OCI-M2 (cell line): ENCODE results near the gene PPIL6.

ENCODE experiments used
- DNase-seq: peaks from one replicate; lab custom pipeline; 2025; ENCODE audit not compliant: unreplicated experiment; lab: John Stamatoyannopoulos, UW

PPIL6 gene

DNA sequence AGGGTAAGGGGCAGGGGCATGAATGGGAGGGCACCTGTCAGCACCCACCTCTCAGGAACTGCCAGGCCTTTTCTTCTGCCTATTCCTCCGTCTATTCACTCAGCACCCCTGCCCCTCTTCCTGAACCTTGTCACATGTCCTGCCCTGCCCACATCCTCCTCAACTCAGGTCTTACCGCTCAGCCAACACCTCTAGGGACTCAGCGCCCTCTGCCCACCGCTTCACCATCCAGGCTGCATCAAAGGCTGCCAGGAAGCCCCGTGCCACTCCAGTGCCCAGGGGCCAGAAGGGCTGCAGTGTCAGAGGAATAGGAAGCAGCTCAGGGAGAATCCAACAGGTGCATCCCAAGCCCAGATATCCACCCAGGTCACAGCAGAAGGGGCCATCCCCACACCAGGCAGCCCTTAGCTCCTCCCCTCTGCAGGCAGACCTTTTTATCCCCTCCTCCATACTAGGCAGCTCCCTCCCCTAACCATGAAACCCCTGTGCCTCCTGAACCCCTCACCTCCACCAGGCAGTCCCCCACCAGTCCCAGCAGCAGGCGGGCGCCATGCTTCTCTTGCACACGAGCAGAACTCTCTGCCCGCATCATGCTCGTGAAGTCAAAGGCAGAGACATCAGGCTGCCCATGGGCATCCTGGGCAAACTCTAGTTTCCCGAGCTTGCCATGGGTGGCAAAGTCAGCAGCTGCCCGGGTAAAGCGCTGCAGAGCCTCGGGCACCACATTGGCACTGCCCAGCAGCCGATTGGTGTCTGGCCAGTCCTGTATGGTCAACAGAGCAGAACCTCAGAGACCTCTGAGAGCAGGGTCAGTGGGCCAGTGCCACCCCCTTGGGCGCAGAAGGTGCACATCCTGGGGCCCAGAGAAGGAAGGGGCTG is 9.6 kb upstream of the PPIL6 start:
- no peak for DNase-seq

DNA sequence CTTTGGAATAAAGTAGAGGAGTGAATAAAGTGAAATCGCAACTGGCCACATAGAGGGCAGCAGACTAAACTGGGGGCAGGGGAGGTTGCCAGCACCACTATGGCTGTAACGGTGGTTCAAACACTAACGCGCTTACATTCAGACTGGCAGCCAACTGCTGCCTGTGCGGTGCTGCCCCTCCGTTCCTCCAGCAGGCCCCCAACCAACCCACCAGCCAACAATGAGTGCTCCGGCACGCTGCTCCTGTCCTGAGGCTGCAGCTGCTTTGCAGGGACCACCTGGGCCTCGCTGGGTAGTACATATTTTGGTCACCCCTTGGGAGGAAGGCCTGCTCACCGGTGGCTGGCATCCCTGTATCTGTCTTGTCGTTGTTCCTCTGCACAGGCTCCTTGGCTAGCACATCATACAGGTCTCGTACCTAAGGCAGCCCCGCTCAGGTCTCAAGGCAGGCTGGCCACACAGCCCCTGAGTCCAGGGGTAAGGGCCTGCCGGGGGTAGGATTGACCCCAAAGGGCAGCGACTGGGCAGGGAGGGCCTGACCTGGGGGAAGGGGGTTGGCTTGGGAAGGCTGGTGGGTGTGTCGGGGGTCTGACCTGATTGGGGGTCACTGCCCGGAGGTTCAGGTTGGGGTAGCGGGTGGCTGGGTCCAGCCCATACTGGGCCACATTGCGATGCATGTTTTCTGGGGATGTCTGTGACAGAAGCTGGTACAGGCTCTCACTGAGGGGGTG is 8.8 kb upstream of the PPIL6 start:
- no peak for DNase-seq

DNA sequence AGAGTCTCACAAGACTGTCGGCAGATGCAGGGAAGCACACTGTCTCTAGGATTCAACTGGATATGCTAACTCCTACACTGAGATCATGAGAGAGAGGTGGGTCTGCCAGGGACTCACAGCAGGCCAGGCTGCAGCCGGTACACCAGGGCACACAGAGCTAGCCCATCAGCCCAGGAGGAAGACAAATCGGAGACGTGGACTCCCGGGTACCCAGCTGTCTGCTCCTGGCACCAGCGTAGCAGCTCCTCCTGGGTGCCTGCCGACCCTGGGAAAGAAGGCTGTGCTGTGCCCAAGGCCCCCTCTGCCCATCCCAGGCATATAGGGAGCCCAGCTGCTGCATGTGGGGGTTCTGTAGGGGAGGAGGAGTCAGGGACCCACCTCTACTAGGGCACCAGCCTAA is 8.2 kb upstream of the PPIL6 start:
- no peak for DNase-seq

DNA sequence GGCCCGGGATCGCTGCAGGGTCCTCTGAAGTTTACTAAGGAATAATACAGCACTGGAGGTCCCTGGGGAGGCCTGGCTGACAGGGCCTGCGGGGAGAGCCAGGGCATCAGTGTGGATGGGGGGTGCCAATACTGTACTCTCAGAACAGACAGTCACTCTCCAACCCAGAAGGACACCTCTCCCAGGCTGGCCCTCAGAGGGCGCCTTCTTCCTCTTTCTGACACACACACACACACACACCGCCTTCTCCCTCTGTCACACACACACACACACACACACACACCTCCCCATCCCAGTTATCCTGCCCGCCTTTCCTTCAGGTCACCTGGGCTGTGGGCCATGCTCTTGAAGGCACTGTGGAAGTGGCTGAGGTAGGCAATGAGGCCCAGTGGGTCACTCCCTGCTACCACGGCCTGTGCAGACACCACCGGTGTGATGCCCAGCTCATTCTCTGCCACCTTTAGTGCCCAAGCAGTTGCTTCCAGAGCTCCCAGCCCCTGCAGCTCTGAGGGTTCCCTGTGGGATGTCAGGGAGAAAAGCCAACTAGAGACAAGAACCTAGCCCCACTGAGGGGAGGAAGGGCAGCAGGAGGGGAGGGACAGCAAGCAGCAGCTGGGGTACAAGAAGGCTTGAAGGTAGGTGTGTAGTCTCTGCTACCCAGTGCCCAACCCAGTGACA is 7.6 kb upstream of the PPIL6 start:
- no peak for DNase-seq

DNA sequence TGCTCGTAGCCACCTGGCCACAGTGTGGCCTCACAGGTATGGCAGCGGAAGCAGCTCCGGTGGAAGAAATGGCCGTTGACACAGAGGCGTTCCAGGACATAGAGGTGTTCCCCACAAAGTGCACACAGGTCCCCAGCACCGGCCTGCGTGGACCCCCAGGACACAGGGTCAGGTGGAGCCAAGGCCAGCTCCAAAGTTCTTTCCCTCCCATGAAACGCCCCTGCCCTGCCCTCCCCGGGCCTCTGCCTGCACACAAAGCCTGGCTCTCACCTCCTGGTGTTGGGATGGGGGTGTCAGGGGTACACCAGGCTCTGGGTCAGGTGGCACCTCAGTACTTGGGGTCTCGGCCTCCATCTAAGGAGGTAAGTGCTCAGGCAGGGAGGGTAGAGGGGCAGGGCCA is 6.7 kb upstream of the PPIL6 start:
- no peak for DNase-seq

DNA sequence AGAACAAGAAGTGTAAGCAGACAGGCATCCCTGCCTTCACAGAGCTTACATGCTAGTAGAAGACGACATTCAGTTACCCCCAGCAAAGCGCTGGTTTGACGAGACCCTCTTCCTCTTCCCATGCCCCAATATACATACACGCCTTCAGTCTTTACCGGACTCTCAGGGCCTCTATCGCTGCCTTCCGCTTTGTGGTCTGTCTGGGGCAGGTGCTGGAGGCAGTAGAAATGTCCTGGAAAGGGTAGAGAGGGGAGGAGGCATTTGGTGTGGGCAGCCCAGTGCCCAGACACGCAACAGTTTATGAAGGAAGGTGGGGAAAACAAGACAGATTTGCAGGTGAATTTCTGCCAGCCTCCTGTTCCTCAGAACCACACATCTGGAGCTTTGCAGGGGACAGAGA is 6.1 kb upstream of the PPIL6 start:
- DNase-seq, result no peak

DNA sequence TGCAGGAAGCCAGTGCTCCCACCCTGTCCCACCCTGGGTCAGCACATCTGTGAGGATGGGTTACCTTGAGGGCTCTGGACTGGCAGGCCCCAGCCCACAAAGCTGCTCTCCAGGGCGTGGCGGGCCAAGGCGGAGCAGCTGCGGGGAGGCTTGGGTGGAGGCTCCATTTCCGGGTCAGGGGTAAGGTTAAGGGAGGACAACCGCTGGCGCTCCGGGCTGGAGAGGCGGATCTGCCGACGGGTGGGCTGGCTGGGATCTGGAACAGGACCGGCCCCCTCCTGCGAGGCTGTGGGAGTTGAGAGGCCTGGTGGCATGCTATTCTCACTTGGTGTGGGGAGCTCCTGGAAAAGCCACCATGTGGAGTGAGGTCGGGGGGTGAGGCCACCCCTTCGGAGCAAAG is 5.6 kb upstream of the PPIL6 start:
- no peak for DNase-seq

DNA sequence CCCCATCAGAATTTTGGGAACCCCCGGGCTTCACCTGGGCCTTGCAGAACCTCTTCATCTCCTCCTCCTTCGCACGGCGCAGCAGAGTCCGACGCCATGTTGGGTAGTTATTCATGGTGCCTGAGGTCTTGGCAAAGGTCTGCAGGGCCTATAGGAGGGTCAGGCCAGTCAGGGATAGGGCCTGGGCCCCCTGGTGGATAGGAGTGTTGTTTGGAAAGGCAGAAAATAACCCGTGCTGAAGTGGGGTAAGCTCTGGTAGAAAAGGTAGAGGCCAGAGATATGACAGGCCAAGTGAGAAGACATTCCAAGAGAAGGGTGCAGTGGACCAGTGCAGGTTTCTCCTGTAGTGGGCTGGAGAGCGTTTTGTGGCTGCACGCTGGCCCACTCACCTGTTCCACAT is 5.0 kb upstream of the PPIL6 start:
- DNase-seq, result no peak

DNA sequence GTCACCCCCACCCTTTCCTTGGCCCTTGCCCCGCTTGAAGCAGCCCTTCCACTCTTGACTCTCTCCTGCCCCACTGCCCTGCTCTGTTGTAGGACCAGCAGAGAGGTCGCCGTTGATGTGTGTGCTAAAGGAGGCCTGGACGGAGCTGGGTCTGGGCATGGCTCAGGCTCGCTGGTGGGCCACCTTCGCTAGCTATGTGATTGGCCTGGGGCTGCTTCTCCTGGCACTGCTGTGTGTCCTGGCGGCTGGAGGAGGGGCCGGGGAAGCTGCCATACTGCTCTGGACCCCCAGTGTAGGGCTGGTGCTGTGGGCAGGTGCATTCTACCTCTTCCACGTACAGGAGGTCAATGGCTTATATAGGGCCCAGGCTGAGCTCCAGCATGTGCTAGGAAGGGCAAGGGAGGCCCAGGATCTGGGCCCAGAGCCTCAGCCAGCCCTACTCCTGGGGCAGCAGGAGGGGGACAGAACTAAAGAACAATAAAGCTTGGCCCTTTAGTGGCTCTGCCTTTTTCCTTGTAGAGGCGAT is 3.1 kb upstream of the PPIL6 start:
- no peak for DNase-seq

DNA sequence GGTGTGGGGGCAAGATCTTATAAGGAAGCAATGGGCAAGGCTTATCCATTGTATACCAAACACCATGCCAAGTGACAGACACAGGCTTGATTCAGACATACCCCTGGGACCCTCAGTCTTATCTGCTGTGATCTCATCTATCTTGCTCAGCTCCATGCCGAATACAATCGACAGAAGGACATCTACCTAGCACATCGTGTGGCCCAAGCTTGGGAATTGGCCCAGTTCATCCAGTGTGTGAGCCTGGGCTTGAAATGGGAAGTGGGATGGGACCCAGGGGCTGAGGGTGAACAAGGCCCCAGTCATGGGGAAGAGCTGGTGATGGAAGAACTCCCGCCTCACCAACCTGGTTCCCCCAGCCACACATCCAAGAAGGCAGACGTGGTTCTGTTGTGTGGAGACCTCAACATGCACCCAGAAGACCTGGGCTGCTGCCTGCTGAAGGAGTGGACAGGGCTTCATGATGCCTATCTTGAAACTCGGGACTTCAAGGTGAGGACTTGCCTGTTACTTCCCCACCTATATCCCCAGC is 2.0 kb upstream of the PPIL6 start:
- DNase-seq, result no peak

DNA sequence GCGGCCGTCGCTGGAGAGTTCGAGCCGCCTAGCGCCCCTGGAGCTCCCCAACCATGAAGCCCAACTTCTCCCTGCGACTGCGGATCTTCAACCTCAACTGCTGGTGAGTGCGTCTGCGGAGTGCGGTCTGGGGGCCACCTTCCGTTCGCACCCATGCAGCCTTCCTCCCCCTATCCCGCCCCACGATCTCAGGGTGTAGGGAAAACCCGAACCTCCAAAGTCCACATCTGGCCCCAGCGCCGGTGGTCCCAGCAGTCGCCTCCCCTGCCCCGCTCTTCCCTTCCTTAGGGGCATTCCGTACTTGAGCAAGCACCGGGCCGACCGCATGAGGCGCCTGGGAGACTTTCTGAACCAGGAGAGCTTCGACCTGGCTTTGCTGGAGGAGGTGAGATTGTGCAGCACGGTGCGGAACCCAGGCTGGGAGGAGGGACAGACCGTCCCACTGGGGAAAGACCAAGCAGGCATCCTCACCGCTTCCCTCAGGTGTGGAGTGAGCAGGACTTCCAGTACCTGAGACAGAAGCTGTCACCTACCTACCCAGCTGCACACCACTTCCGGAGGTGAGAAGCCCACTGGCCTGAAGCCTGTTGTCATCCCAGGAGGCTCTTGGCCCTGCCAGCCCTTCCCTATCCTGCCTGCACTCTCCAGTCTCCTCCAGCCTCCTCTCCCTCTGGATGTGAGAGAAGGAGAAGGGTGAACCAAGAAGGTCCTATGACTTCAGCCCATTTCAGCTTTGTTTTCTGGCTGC is 815 bp upstream of the PPIL6 start:
- DNase-seq, result no peak

DNA sequence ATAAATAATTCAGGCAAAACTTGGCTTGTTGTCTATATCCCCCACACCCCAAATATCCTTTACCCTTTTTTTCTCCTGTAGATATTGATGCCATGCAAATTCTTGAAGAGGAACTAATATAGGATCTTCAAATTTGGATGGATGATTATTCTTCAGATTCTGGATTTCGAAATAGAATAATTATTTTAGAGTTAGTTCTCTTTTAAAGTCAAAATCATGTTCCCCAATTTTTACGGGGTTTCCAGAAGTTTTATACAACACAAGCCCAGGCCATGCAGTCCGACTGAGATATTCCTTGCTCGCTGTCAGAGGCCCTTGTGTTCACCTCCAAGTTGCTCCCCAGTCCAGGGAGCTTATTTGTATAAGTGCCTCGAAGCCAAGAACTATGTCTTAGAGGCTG is 4.4 kb downstream of the PPIL6 start:
- no peak for DNase-seq

DNA sequence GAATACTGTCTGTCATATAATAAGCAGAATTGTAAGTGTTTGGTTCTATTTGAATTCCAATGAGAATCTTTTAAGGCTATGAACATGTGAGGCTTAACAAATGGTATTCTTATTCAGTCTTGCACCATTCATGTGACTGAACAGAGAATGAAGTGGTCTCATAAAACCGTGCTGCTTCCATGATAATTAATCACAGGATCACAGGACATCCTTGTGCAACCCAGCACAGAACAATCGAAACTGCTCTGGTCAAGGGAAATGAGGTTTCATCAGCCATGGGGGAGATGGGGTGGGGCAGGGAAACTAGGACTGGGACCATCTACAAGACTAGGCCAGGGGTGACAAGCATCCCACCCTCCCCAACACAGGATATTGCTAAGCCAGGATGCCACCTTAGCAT is 6.0 kb downstream of the PPIL6 start:
- DNase-seq, result no peak

DNA sequence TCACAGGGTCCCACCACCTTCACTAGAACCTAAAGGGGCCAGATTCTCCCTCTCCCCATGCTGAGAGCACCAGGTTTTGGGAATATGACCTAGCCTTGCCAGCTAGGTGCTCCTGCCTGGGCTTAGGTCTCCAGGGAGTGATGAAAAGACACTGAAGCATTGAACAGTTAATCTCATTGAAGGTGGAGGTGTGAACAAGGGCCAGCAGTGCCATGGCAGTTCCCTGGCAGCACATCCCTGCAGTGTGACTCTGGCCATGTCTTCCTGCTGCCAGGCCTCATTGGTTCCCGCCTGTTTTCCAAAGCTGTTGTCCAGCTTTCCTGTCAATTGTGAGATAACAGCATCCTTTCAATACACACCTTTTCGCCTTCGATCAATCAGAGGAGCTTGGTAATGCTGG is 10.9 kb downstream of the PPIL6 start:
- DNase-seq, result no peak

DNA sequence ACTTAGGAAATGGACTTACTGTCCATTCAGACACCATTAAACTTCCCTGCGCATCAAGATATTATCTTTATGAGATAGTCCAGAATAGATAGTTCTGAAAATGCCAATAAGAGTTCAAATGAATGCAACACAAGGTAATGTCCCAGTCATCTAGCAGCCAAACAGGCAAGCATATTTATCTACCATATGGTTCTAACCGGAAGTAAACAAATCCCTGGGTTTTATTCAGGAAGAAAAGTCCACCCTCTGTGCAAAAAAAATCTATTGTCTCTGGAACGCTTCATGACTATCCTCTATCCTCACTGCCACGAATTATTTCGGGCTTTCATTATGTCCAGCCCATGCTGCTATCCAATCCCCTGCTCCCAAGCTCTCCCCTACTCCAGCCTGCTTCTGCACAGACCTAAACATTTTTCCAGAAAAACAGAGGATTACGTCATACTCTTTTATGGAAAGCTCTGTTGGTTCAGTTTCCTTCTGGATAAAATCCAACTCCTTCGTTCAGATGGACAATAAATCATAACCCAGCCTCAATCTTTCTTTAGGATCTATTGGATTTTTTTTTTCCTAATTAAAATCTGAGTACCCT is 11.4 kb downstream of the PPIL6 start:
- no peak for DNase-seq

DNA sequence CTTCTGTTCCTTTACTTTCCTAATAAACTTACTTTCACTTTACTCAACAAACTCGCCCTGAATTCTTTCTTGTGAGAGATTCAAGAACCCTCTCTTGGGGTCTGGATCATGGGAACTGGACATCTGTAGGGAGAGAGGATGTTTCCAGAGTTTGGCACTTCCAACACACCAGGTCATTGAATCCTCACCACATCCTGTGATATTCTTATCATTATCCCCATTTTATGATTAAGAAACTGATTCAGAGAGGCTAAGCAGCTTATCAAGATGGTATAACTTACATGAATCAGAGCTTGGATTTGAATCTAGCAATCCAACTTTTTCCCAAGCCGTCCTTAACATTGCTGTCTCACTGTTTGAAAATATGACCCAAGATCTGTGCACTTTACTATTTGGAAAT is 15.5 kb downstream of the PPIL6 start:
- no peak for DNase-seq

DNA sequence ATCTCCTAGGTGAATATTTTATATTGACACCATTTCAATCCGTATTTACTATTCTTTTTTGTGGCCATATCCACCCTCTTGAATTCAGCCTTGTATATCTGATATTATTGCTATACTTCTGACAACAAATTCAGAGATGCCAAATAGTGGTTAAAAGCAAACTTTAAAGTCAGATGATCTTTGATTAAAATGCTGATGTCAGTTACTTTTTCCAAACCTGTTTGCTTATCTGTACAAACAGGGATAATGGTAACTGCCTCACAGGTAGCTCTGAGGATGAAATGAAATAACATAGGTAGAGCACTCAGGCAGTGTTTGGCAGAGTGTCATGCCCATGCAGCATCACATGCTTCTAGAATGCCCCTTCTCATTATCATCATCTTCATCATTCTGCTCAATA is 19.2 kb downstream of the PPIL6 start:
- no peak for DNase-seq

DNA sequence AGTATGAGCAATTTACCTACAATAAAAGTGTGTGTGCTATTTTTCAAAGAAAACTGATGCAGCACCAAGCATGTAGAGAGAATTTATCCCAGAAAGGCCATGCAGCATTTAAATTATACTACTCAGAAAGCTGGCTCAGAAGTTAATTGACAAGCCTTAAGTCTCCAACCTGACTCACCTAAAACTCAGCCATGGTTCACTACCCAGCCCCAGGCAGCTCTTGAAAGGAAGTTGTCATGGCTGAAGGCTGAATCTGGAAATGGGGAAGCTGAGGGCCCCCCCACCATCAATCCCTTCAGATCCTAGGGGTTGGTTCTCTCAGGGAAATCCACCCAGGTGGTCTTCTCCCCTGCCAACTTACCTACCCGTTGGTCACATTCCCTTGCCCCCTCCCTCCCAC is 19.7 kb downstream of the PPIL6 start:
- DNase-seq, result no peak

DNA sequence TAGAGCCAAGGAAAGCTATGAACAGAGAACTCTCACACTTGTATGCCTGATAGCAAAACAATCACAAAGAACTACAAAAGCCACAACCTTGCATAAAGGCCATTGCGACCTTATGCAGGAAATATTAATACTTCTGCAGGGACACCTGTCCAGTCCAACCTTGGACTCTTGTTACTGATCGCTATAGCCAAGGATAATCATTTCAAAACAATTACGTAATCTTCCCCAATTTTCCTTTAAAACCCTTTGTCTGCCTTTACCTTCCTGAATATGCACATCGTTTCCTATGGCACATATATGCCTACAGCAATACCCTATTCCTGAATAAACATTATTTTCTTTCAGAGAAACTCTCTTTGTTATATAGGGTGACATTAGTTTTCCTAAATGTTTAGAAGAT is 22.8 kb downstream of the PPIL6 start:
- DNase-seq, result no peak

DNA sequence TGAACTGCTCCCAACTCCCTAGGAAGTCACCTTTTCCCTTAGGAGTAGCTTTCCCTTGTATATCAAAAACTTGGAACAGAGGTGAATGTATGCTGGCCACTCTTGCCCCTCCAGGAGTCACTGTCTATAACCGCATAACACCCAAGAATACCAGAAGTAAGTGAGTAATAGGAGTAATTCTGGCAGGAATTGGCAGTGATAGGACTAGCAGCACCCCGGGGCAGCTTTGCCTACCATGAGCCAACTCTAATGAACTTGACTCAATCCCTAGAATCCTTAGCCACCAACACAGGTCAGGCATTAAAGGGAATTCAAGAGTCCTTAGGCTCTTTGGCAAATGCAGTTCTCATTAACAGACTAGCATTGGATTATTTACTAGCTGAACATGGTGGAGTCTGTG is 29.4 kb downstream of the PPIL6 start:
- no peak for DNase-seq
